Karpas-422 (cell line): ENCODE measurements around the gene CCL28. TPM values are rescaled to one million over a fixed set of nuclear protein-coding genes. Genes with fewer than 3 reads are reported as not detected.
"Not testable (repeated sequence)": the region's sequence is repeated elsewhere in the genome, so short reads cannot be mapped to it uniquely, and the experiment has no call there.

ENCODE experiments used
- DNase-seq: peaks from one replicate; pipeline ENCODE4 v3.0.0-alpha.2; 2015
- H2AFZ ChIP-seq: fragments of 200-600 bp; sonication (generic); 2 replicates; pipeline ENCODE4 v1.6.1; 2014; ENCODE audit warnings: antibody characterized with exemption, low read length, mixed read lengths
- H3K27ac ChIP-seq: fragments of 200-600 bp; sonication (generic); 2 replicates; pipeline ENCODE4 v1.5.1; 2014; ENCODE audit warnings: mild to moderate bottlenecking, low read length, moderate library complexity
- H3K27me3 ChIP-seq: fragments of 200-600 bp; sonication (generic); 2 replicates; pipeline ENCODE4 v1.6.1; 2014; ENCODE audit warnings: low read length, mixed read lengths
- H3K36me3 ChIP-seq: fragments of 200-600 bp; sonication (generic); 2 replicates; pipeline ENCODE4 v1.6.1; 2014; ENCODE audit warnings: low read length, mixed read lengths; ENCODE audit not compliant: insufficient read depth
- H3K4me1 ChIP-seq: fragments of 200-600 bp; sonication (generic); 2 replicates; pipeline ENCODE4 v1.6.1; 2014; ENCODE audit warnings: mild to moderate bottlenecking, low read length, mixed read lengths
- H3K4me2 ChIP-seq: fragments of 200-600 bp; sonication (generic); 2 replicates; pipeline ENCODE4 v1.6.1; 2014; ENCODE audit warnings: low read length, low read depth, mild to moderate bottlenecking; ENCODE audit not compliant: poor library complexity, severe bottlenecking
- H3K4me3 ChIP-seq: fragments of 200-600 bp; sonication (generic); 2 replicates; pipeline ENCODE4 v1.5.1; 2014; ENCODE audit warnings: mild to moderate bottlenecking, antibody characterized with exemption, low read length, mixed read lengths
- H3K79me2 ChIP-seq: fragments of 200-600 bp; sonication (generic); 2 replicates; pipeline ENCODE4 v1.6.1; 2014; ENCODE audit warnings: mild to moderate bottlenecking, low read length, mixed read lengths
- H3K9ac ChIP-seq: fragments of 200-600 bp; sonication (generic); 2 replicates; pipeline ENCODE4 v1.6.0; 2014; ENCODE audit warnings: low read length
- H3K9me2 ChIP-seq: fragments of 200-600 bp; sonication (generic), shearing (Covaris generic); replicated peaks from 2 replicates; pipeline ENCODE4 v1.6.0; 2014; ENCODE audit warnings: mild to moderate bottlenecking, low read length, moderate library complexity; ENCODE audit not compliant: insufficient read depth
- H3K9me3 ChIP-seq: fragments of 300-700, 200-600 bp; sonication (generic); 2 replicates; pipeline ENCODE4 v1.6.1; 2014; ENCODE audit warnings: low read length, mixed read lengths
- H4K20me1 ChIP-seq: fragments of 200-600 bp; sonication (generic); 2 replicates; pipeline ENCODE4 v1.6.1; 2014; ENCODE audit warnings: mild to moderate bottlenecking, antibody characterized with exemption, low read length, low read depth; ENCODE audit not compliant: insufficient read depth
- total RNA-seq: library from RNA; depleted of rRNA; stranded (reverse); fragments of >200 nt; shearing (Covaris generic); gene quantifications from 2 replicates; pipeline ENCODE4 v1.2.3, GENCODE V29; 2014; ENCODE audit warnings: low replicate concordance

The CCL28 gene
- total RNA-seq, 1 experiment from 2014 or later, result 42.3 TPM

DNA sequence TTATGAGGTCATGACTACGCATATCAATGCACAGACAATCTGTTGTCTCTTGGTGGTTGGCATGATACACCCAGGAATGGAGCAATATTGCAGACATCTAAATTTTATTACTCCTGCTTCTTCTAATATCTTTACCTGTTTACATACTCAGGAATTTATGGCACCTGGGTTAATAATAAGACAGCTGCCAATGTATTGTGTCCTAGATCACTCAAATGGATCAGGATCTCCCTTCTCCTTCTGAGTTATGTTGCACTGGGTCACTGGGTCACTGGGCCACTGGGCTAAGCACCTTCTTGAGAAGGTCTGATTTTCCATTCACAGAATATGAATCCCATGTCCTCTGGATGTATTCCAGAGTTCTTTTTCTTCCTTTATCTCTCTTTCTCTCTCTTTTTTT is 41.8 kb downstream of the CCL28 start:
- no peaks in the 10 kb centered on the region for H3K79me2 ChIP-seq
- no peak overlapping the region for H3K27ac ChIP-seq
- no peak overlapping the region for H3K4me3 ChIP-seq
- no peaks in the 10 kb centered on the region for H3K9me3 ChIP-seq
- H3K36me3 ChIP-seq, result no peaks in the 10 kb centered on the region
- no peak overlapping the region for H3K9ac ChIP-seq
- H2AFZ ChIP-seq, result no peak overlapping the region
- no peaks in the 10 kb centered on the region for H3K9me2 ChIP-seq
- H3K4me2 ChIP-seq, result no peak overlapping the region
- no peaks in the 10 kb centered on the region for H4K20me1 ChIP-seq
- H3K27me3 ChIP-seq, result no peaks in the 10 kb centered on the region
- no peaks in the 10 kb centered on the region for H3K4me1 ChIP-seq
- peak; percentile 7 for DNase-seq

DNA sequence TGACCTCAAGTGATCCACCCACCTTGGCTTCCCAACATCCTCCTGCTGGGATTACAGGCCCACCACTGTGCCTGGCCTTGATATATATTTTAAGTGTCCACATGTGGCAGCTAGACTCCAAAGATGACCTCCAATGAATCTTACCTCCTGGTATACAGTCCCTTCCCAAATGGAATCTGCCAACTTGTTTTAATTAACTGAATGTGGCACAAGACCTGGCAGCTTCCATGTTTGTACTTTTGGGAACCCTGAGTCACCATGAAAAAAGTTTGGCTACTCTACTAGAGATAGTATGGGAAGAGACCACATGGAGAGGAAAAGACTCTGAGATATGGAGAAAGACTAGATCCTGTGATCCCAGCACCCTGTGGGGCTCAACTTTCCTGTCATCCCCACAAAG is 42.5 kb downstream of the CCL28 start:
- H3K9ac ChIP-seq, result no peak overlapping the region

DNA sequence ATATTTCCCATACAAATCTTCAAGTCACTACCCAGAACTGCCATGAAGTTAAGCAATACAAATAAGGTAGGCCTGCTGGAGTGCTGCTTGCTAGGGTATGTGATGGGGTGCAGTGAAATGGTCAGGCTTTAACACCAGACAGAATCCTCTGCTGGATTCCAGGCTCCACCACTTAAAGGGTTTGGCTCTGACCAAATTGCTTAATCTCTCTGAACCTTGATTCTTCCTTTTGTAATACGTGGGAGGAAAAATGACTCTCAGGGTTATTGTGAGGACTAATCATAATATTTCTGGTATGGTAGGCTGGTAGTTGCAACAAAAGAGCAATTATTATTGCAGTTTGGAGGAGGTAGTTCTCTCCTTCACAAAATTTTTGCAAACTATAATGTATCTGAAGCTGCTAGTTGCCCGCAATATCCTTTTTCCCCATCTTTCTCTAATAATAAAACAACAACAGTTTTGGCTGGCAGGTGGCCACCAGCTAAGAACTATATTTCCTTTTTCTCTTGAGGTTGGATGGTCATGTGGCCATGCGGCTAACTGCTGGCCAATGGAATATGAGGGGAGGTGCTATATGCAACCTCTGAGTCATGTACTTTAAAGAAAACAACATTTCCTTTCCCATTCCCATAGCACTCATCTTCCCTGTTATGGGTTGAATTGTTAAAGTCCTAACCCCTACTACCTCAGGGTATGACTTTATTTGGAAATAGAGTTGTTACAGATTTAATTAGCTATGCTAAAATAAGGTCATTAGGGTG is 44.1 kb downstream of the CCL28 start:
- Histone ChIP-seq H3K4me1 (no peaks in the 10 kb centered on the region), H3K36me3 (no peaks in the 10 kb centered on the region), H3K27ac (no peak overlapping the region), H3K9ac (no peak overlapping the region), H3K4me2 (no peak overlapping the region), H3K9me2 (no peaks in the 10 kb centered on the region), H3K9me3 (no peaks in the 10 kb centered on the region), H2AFZ (no peak overlapping the region), H3K4me3 (no peak overlapping the region), H4K20me1 (no peaks in the 10 kb centered on the region), H3K79me2 (no peaks in the 10 kb centered on the region), H3K27me3 (no peaks in the 10 kb centered on the region)
- peak; percentile 23 for DNase-seq

More for the DNA sequence above, 42.5 kb downstream of the CCL28 start:
- DNase-seq, result peak; percentile 23
- Histone ChIP-seq H4K20me1 (no peaks in the 10 kb centered on the region), H3K79me2 (no peaks in the 10 kb centered on the region), H3K4me2 (no peak overlapping the region), H3K27me3 (no peaks in the 10 kb centered on the region), H3K27ac (no peak overlapping the region), H3K36me3 (no peaks in the 10 kb centered on the region), H2AFZ (no peak overlapping the region), H3K9me3 (no peaks in the 10 kb centered on the region), H3K9me2 (no peaks in the 10 kb centered on the region), H3K4me1 (no peaks in the 10 kb centered on the region), H3K4me3 (no peak overlapping the region)

DNA sequence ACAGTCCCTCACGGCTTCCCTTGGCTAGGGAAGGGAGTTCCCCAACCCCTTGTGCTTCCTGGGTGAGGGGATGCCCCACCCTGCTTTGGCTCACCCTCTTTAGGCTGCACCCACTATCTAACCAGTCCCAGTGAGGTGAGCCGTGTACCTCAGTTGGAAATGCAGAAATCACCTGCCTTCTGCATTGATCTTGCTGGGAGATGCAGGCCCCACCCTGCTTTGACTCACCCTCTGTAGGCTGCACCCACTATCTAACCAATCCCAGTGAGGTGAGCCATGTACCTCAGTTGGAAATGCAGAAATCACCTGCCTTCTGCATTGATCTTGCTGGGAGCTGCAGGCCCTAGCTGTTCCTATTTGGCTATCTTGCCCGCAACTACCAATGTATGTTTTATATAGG is 44.7 kb downstream of the CCL28 start:
- no peaks in the 10 kb centered on the region for H3K9me3 ChIP-seq
- no peaks in the 10 kb centered on the region for H3K27me3 ChIP-seq
- DNase-seq, result peak; percentile 11
- no peaks in the 10 kb centered on the region for H3K79me2 ChIP-seq
- H3K4me1 ChIP-seq, result no peaks in the 10 kb centered on the region
- no peak overlapping the region for H3K4me2 ChIP-seq
- no peaks in the 10 kb centered on the region for H4K20me1 ChIP-seq
- H3K9me2 ChIP-seq, result no peaks in the 10 kb centered on the region
- no peak overlapping the region for H2AFZ ChIP-seq
- no peak overlapping the region for H3K9ac ChIP-seq
- H3K36me3 ChIP-seq, result no peaks in the 10 kb centered on the region
- H3K4me3 ChIP-seq, result no peak overlapping the region
- no peak overlapping the region for H3K27ac ChIP-seq

DNA sequence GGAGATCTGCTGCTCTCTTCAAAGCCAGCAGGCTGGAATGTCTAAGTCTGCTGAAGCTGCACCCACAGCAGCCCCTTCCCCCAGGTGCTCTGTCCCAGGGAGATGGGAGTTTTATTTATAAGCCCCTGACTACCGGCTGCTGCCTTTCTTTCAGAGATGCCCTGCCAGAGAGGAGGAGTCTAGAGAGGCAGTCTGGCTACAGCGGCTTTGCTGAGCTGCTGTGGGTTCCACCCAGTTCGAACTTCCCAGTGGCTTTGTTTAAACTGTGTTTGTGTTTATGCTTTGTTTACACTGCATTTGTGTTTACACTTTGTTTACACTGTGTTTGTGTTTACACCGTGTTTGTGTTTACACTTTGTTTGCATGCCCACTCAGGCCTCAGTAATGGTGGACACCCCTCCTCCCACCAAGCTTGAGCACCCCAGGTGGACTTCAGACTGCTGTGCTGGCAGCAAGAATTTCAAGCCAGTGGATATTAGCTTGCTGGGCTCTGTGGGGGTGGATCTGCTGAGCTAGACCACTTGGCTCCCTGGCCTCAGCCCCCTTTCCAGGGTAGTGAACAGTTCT is 45.4 kb downstream of the CCL28 start:
- not testable (repeated sequence) for H3K4me1 ChIP-seq, H3K36me3 ChIP-seq, DNase-seq, H4K20me1 ChIP-seq, H3K79me2 ChIP-seq, H3K27ac ChIP-seq, H3K9me2 ChIP-seq, H3K27me3 ChIP-seq, H2AFZ ChIP-seq, H3K4me3 ChIP-seq, H3K9ac ChIP-seq, H3K9me3 ChIP-seq, H3K4me2 ChIP-seq

DNA sequence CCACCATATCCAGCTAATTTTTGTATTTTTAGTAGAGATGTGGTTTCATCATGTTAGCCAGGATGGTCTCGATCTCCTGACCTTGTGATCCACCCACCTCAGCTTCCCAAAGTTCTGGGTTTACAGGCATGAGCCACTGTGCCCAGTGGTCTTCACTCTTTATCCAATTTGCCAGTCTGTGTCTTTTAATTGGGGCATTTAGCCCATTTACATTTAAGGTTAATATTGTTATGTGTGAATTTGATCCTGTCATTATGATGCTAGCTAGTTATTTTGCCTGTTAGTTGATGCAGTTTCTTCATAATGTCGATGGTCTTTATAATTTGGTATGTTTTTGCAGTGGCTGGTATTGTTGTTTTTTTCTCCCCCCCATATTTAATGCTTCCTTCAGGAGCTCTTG is 47.0 kb downstream of the CCL28 start:
- not testable (repeated sequence) for H3K4me3 ChIP-seq, H3K27ac ChIP-seq, H3K36me3 ChIP-seq, H3K9me2 ChIP-seq, H3K9me3 ChIP-seq, H4K20me1 ChIP-seq, H3K79me2 ChIP-seq, H3K9ac ChIP-seq, H3K27me3 ChIP-seq, H3K4me1 ChIP-seq, H3K4me2 ChIP-seq, H2AFZ ChIP-seq, DNase-seq

DNA sequence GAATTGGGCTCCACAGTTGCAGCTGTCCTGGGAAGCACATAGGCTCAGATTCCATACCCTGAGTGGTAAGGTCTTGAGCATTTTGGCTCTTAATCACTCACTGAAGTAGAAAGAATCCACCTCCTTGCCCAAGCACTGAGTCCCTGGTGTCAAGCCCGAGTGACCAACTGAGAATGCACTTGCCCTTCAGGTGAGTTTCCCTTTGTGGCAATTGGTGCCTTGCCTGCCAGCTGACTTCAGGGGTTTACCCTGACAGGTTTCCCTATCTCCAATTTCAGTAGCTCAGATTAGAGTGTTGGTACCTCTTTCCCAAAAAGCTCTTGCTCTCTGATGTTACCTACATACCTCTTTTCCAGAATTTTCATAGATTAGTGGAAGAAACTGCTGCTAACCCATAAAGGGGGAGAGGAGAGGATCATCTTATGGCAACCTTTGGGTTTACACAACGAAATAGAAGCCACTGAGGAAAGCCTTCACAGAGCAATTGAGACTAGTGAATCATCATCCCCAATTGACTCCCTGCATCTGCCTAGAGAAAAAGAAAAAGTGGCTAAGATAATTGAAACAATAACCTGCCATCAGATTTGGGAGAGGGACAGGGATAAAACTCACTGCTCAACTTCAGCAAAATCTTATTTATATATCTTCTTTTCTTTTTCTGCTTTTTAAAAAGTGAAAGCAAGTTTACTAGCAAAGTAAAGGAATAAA is 48.6 kb downstream of the CCL28 start:
- Histone ChIP-seq H2AFZ (no peak overlapping the region), H3K4me1 (no peaks in the 10 kb centered on the region), H3K9me2 (no peaks in the 10 kb centered on the region)

DNA sequence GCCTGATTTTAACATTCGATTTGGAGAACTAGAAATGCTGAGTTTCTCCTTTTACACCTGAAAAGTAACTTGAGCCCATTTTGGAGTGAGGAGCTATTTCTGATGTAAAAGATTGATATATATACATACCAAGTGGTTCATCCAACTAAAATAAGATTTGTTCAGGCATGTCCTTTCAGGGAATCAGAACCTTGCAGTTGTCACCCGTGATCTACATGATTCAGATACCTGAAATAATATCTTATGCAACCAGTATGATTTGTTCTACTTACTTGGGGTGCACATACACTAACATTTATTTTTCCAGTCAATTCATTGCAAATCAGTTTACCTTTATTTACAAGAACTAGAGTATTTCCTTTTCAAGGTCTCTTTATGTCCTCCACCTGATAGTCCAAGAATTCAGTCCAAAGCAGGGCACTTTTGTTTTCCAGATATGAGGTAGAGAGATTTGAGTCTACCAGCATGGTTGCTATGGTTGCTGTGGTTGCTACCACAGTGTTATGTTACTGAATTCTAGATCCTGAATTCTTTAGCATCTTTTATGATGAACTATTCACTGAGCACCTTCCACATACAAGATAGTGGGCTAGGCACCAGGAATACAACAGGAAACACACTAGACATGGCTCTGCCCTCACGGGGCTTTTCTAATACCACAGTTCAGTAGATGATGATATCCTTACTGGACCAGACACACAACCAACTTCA is 49.3 kb downstream of the CCL28 start:
- Histone ChIP-seq H3K9me2 (no peaks in the 10 kb centered on the region), H3K9ac (no peak overlapping the region), H3K4me2 (no peak overlapping the region), H4K20me1 (no peaks in the 10 kb centered on the region), H3K27ac (no peak overlapping the region), H3K4me3 (no peak overlapping the region), H3K36me3 (no peaks in the 10 kb centered on the region), H3K79me2 (no peaks in the 10 kb centered on the region), H3K27me3 (no peaks in the 10 kb centered on the region), H3K9me3 (peaks cover 5% of the 10 kb centered on the region), H2AFZ (no peak overlapping the region), H3K4me1 (no peaks in the 10 kb centered on the region)
- no peak for DNase-seq

More for the DNA sequence above, 48.6 kb downstream of the CCL28 start:
- H3K4me2 ChIP-seq, result no peak overlapping the region
- H3K4me3 ChIP-seq, result no peak overlapping the region
- peaks cover 5% of the 10 kb centered on the region for H3K9me3 ChIP-seq
- no peak overlapping the region for H3K27ac ChIP-seq
- no peak overlapping the region for H3K9ac ChIP-seq
- no peaks in the 10 kb centered on the region for H4K20me1 ChIP-seq
- H3K36me3 ChIP-seq, result no peaks in the 10 kb centered on the region
- peak; percentile 29 for DNase-seq
- H3K27me3 ChIP-seq, result no peaks in the 10 kb centered on the region
- no peaks in the 10 kb centered on the region for H3K79me2 ChIP-seq
